Stimulated activated memory B cell treated with anti-CD40 and anti-IgM and Interleukin-4, amounts not matched to agents 10 μg/mL and 1 μg/mL and 100 μg/mL, for 72 hours (primary cell): Measurements from ENCODE around the gene SCGN.
A peak's percentile ranks its signal among the peaks of the same experiment; 100 is the strongest.

Source experiments
- ATAC-seq: fragments of 150-1000 bp; cut with Tn5 transposase; 2 replicates; pipeline ENCODE4 v1.10.0; 2021
- H3K27ac Mint-ChIP-seq: one replicate; pipeline ENCODE4 v1.8.0; 2022; ENCODE audit warnings: mild to moderate bottlenecking, mixed read lengths
- H3K27me3 Mint-ChIP-seq: one replicate; pipeline ENCODE4 v1.8.0; 2022; ENCODE audit warnings: mixed read lengths
- H3K36me3 Mint-ChIP-seq: one replicate; pipeline ENCODE4 v1.8.0; 2022; ENCODE audit warnings: mixed read lengths
- H3K4me1 Mint-ChIP-seq: one replicate; pipeline ENCODE4 v1.8.0; 2022; ENCODE audit warnings: mixed read lengths
- H3K4me3 Mint-ChIP-seq: one replicate; pipeline ENCODE4 v1.8.0; 2022; ENCODE audit warnings: mild to moderate bottlenecking, moderate library complexity, mixed read lengths
- H3K9me3 Mint-ChIP-seq: one replicate; pipeline ENCODE4 v1.8.0; 2022; ENCODE audit warnings: mixed read lengths

SCGN gene

GRCh38 chr6:25750906-25751305 is 98.9 kb downstream of the SCGN start:
- Mint-ChIP-seq H3K27ac (peak overlapping the region; percentile 48), H3K27me3 (no peaks in the 10 kb centered on the region), H3K4me1 (peaks cover 12% of the 10 kb centered on the region), H3K9me3 (no peaks in the 10 kb centered on the region), H3K4me3 (no peak overlapping the region), H3K36me3 (no peaks in the 10 kb centered on the region)
- no peak for ATAC-seq
